GM19468 (cell line): ENCODE data around the gene KCNQ1.

ENCODE experiments used
- ATAC-seq: cut with Tn5 transposase; IDR thresholded peaks from one replicate; pipeline ENCODE4 v1.9.1; 2021; ENCODE audit warnings: mild to moderate bottlenecking, moderate library complexity, moderate number of reproducible peaks; ENCODE audit not compliant: unreplicated experiment; ENCODE audit errors: extremely low read depth

Gene KCNQ1

GRCh38 chr11:2831781-2832532 lies 387.1 kb downstream of the KCNQ1 start:
- ATAC-seq: no peak

- ATAC-seq: no peak
Measured at GRCh38 chr11:2832533-2833020, 387.8 kb downstream of the KCNQ1 start.

- no peak for ATAC-seq
Measured at GRCh38 chr11:2833051-2833715, 388.4 kb downstream of the KCNQ1 start.

GRCh38 chr11:2833716-2834502 lies 389.1 kb downstream of the KCNQ1 start:
- ATAC-seq: no peak

GRCh38 chr11:2834503-2835273 lies 389.9 kb downstream of the KCNQ1 start:
- ATAC-seq: no peak

- no peak for ATAC-seq
Measured at GRCh38 chr11:2835296-2835695, 390.5 kb downstream of the KCNQ1 start.

- no peak for ATAC-seq
Measured at GRCh38 chr11:2835751-2836150, 390.9 kb downstream of the KCNQ1 start.

GRCh38 chr11:2836315-2837095 lies 391.7 kb downstream of the KCNQ1 start:
- no peak for ATAC-seq

GRCh38 chr11:2837096-2837601 lies 392.3 kb downstream of the KCNQ1 start:
- no peak for ATAC-seq

GRCh38 chr11:2837651-2838050 lies 392.8 kb downstream of the KCNQ1 start:
- ATAC-seq: no peak

GRCh38 chr11:2838091-2838490 lies 393.3 kb downstream of the KCNQ1 start:
- no peak for ATAC-seq

GRCh38 chr11:2838676-2839294 lies 394.0 kb downstream of the KCNQ1 start:
- no peak for ATAC-seq

- ATAC-seq: no peak
Measured at GRCh38 chr11:2839395-2839943, 394.7 kb downstream of the KCNQ1 start.

GRCh38 chr11:2841411-2842190 lies 396.8 kb downstream of the KCNQ1 start:
- no peak for ATAC-seq

- ATAC-seq: no peak
Measured at GRCh38 chr11:2842876-2843275, 398.1 kb downstream of the KCNQ1 start.

GRCh38 chr11:2843551-2843950 lies 398.7 kb downstream of the KCNQ1 start:
- ATAC-seq: no peak

GRCh38 chr11:2844116-2844842 lies 399.5 kb downstream of the KCNQ1 start:
- no peak for ATAC-seq
